SK-N-SH (cell line): ENCODE measurements around the gene SLC10A6. TPM values are rescaled to one million over a fixed set of nuclear protein-coding genes. Genes with fewer than 3 reads are reported as not detected.
"Not testable (repeated sequence)": the region's sequence is repeated elsewhere in the genome, so short reads cannot be mapped to it uniquely, and the experiment has no call there.

Experiments
- CTCF ChIA-PET: fragments of 300-600, 350-600 bp; formaldehyde crosslinking; extraction: SDS; loops from one replicate; lab custom pipeline; 2021; lab: Yijun Ruan, JAX
- POLR2A ChIA-PET: fragments of 350-600 bp; sonication (Branson Sonifier 250); formaldehyde crosslinking; extraction: SDS; loops from one replicate; lab custom pipeline; 2020; ENCODE audit warnings: antibody characterized with exemption, inconsistent platforms; lab: Yijun Ruan, JAX
- DNase-seq: peaks from one replicate; pipeline ENCODE4 v3.0.0; 2012
- H2AFZ ChIP-seq: fragments of 200-600 bp; sonication (generic); 2 replicates; pipeline ENCODE4 v1.8.1; 2016; ENCODE audit warnings: antibody characterized with exemption, mild to moderate bottlenecking, low read depth
- H3F3A ChIP-seq: fragments of 200-600 bp; sonication (generic); replicated peaks from 2 replicates; pipeline ENCODE3; 2016; ENCODE audit warnings: antibody characterized with exemption, mild to moderate bottlenecking; ENCODE audit not compliant: insufficient read depth
- H3K27ac ChIP-seq, 2 experiments: fragments of 200-500 bp in 1 of 2; fragments of 200-600 bp in 1 of 2; sonication (Bioruptor generic) in 1 of 2; sonication (generic), shearing (Covaris generic) in 1 of 2; 2 replicates each; pipeline versions ENCODE4 v1.5.1 to v1.6.1; 2014 to 2016; ENCODE audit warnings: low read depth in 2 of 2, inconsistent platforms in 1 of 2, low read length in 1 of 2, mild to moderate bottlenecking in 1 of 2, mixed read lengths in 1 of 2
- H3K27me3 ChIP-seq: fragments of 200-600 bp; sonication (generic), shearing (Covaris generic); 2 replicates; pipeline ENCODE4 v1.6.1; 2016; ENCODE audit warnings: mixed run types; ENCODE audit not compliant: insufficient read depth
- H3K36me3 ChIP-seq, 2 experiments: fragments of 200-500 bp in 1 of 2; fragments of 200-600 bp in 1 of 2; sonication (Bioruptor generic) in 1 of 2; sonication (generic) in 1 of 2; replicated peaks in 1 of 2; 2 replicates each; pipeline versions ENCODE3 to v1.5.1; 2014 to 2016; ENCODE audit warnings: low read length in 1 of 2, mild to moderate bottlenecking in 1 of 2; ENCODE audit not compliant: insufficient read depth in 2 of 2, control insufficient read depth in 1 of 2
- H3K4me1 ChIP-seq, 2 experiments: fragments of 200-500 bp in 1 of 2; fragments of 200-600 bp in 1 of 2; sonication (Bioruptor generic) in 1 of 2; sonication (generic), shearing (Covaris generic) in 1 of 2; 2 replicates each; pipeline versions ENCODE4 v1.5.1 to v1.6.1; 2014 to 2016; ENCODE audit warnings: low read depth in 1 of 2, low read length in 1 of 2, mixed run types in 1 of 2; ENCODE audit not compliant: insufficient read depth in 2 of 2, control insufficient read depth in 1 of 2
- H3K4me2 ChIP-seq: fragments of 200-600 bp; sonication (generic), shearing (Covaris generic); 2 replicates; pipeline ENCODE4 v1.6.1; 2017; ENCODE audit warnings: mixed run types
- H3K4me3 ChIP-seq, 2 experiments: fragments of 200-500 bp in 1 of 2; fragments of 200-600 bp in 1 of 2; sonication (Bioruptor generic) in 1 of 2; sonication (generic), shearing (Covaris generic) in 1 of 2; 2 replicates each; pipeline versions ENCODE4 v1.5.1 to v1.8.1; 2014 to 2016; ENCODE audit warnings: low read depth in 2 of 2, inconsistent platforms in 1 of 2, low read length in 1 of 2, mild to moderate bottlenecking in 1 of 2, mixed read lengths in 1 of 2, moderate library complexity in 1 of 2
- H3K79me2 ChIP-seq: fragments of 200-600 bp; sonication (generic); 2 replicates; pipeline ENCODE4 v1.8.1; 2017; ENCODE audit warnings: mild to moderate bottlenecking; ENCODE audit not compliant: insufficient read depth
- H3K9ac ChIP-seq: fragments of 200-600 bp; sonication (generic); 2 replicates; pipeline ENCODE4 v1.6.1; 2017; ENCODE audit warnings: mixed run types
- H3K9me2 ChIP-seq: fragments of 200-600 bp; sonication (generic); 2 replicates; pipeline ENCODE4 v1.6.1; 2017; ENCODE audit warnings: mixed run types
- H3K9me3 ChIP-seq: fragments of 200-600 bp; sonication (generic); 2 replicates; pipeline ENCODE4 v1.6.1; 2017; ENCODE audit warnings: mixed run types, mild to moderate bottlenecking, moderate library complexity
- H4K20me1 ChIP-seq: fragments of 200-600 bp; sonication (generic); 2 replicates; pipeline ENCODE4 v1.6.1; 2017; ENCODE audit warnings: mild to moderate bottlenecking, mixed run types; ENCODE audit not compliant: insufficient read depth
- CHD2 ChIP-seq: fragments of 150-350 bp; IDR thresholded peaks from 2 replicates; pipeline ENCODE4 v1.6.1; 2018; ENCODE audit warnings: low read length; ENCODE audit not compliant: partially characterized antibody
- CTCF ChIP-seq: fragments of 200-600 bp; sonication (generic); IDR thresholded peaks from 2 replicates; pipeline ENCODE4 v1.6.1; 2017; ENCODE audit warnings: antibody characterized with exemption, mild to moderate bottlenecking, moderate library complexity
- FOXM1 ChIP-seq: IDR thresholded peaks from 2 replicates; pipeline ENCODE4 v1.4.0; 2012; ENCODE audit warnings: low read depth, mild to moderate bottlenecking
- IRF3 ChIP-seq: fragments of 150-350 bp; IDR thresholded peaks from 2 replicates; pipeline ENCODE4 v1.6.1; 2016; ENCODE audit warnings: mild to moderate bottlenecking, low read depth, low read length
- MEF2A ChIP-seq: IDR thresholded peaks from 2 replicates; pipeline ENCODE4 v1.4.0; 2012; ENCODE audit warnings: low read depth, borderline replicate concordance
- PBX3 ChIP-seq: IDR thresholded peaks from 2 replicates; pipeline ENCODE4; 2012
- RAD21 ChIP-seq: IDR thresholded peaks from 2 replicates; pipeline ENCODE4 v1.6.1; 2012; ENCODE audit warnings: mild to moderate bottlenecking, low read length
- RFX5 ChIP-seq: IDR thresholded peaks from 2 replicates; pipeline ENCODE4 v1.6.1; 2012; ENCODE audit warnings: mild to moderate bottlenecking, improper control_type of control experiment, low read length
- TAF1 ChIP-seq: IDR thresholded peaks from 2 replicates; pipeline ENCODE4 v1.6.1; 2012; ENCODE audit warnings: low read depth, mild to moderate bottlenecking, low read length, moderate library complexity, borderline replicate concordance
- TCF12 ChIP-seq: IDR thresholded peaks from 2 replicates; pipeline ENCODE4 v1.4.0; 2012
- USF2 ChIP-seq: fragments of 150-350 bp; IDR thresholded peaks from 2 replicates; pipeline ENCODE4 v1.6.1; 2017; ENCODE audit warnings: antibody characterized with exemption, low read length, low read depth, borderline replicate concordance
- YY1 ChIP-seq: IDR thresholded peaks from 2 replicates; pipeline ENCODE4 v1.4.0; 2012; ENCODE audit warnings: low read depth, mild to moderate bottlenecking
- WGBS: methylation state at CpG from one replicate; pipeline ENCODE4 v1.1.6; 2017; ENCODE audit warnings: low lambda C conversion rate; 5-methylcytosine and 5-hydroxymethylcytosine counted together
- polyA plus RNA-seq, 3 experiments: library from polyadenylated mRNA; depleted of rRNA; stranded (reverse); fragments of >200 nt; gene quantifications; 2 replicates each; pipeline ENCODE4 v1.2.3, GENCODE V29; 2012
- TF ChIP-seq, protein P1 (sequence below): IDR thresholded peaks from 2 replicates; pipeline ENCODE4 v1.6.1; 2012; ENCODE audit warnings: mild to moderate bottlenecking, low read depth, low read length, moderate library complexity

The SLC10A6 gene
- polyA plus RNA-seq, 1 of the 3 experiments (the other 2 are of a cell fraction): not detected

DNA sequence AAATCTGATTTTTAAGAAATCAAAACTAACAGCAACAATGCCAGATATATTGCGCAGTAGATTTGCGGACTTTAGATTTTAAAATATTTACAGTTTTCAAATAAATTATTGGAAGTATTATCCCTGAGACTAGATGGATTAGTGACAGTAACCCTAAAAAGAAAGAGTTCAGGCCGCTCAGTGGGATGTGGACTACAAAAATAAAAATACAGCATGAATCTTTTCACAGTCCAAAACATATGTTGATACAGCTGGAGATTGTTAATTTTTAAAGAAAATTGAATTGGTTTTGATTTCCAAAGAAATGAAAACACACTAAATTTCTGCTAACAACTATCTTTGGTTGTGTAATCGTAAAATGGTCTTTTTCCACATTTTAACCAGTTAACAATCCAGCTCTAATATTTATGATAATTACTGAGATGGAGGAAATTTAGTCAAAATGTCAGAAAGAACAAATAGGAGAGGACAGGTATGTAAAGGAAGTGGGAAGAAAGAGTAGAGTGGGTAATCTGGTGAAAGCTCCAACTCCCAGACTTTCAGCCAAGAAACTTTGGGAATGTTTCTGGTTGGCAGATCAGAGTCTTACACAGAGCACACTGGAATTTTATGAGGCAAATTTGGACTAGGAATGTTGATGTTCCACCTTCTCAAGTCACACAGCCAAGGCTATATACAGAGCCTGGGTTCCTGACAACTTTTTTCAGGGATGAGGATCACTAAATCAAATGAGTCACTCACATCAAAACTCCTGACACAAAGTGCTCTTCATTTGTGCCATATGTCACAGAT lies 27.9 kb upstream of the SLC10A6 start (continued):
- no peak for TF ChIP-seq FOXM1
- no peak for TF ChIP-seq IRF3
- TF ChIP-seq MEF2A: no peak
- no peak for TF ChIP-seq YY1

DNA sequence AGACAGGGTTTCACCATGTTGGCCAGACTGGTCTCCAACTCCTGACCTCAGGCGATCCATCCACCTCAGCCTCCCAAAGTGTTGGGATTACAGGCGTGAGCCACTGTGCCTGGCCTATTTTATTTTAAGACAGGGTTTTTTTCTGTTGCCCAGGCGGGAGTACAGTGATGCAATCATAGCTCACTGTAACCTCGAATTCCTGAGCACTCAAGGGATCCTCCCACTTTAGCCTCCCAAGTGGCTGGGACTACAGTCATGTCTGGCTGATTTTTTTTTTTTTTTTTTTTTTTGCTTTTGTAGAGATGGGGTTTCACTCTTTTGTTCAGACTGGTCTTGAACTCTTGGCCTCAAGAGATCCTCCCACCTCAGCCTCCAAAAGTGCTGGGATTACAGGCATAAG lies 26.3 kb upstream of the SLC10A6 start:
- H3K36me3 ChIP-seq, H3K4me2 ChIP-seq, H3K27me3 ChIP-seq, H3K4me1 ChIP-seq, POLR2A ChIA-PET, H3K27ac ChIP-seq, H3K9me2 ChIP-seq, H3K79me2 ChIP-seq, H4K20me1 ChIP-seq, DNase-seq, H3F3A ChIP-seq, H2AFZ ChIP-seq, H3K9ac ChIP-seq, H3K4me3 ChIP-seq: not testable (repeated sequence)
- WGBS: 73% methylated on average over 4 of the region's 4 CpGs
- CTCF ChIA-PET: interaction anchor here (0.8 to 1.4 kb wide), 2 partner anchors 377 to 978 kb away, joined by 3 read pairs; no protein-coding TSS in a partner anchor
- peaks cover 11% of the 10 kb centered on the region for H3K9me3 ChIP-seq

DNA sequence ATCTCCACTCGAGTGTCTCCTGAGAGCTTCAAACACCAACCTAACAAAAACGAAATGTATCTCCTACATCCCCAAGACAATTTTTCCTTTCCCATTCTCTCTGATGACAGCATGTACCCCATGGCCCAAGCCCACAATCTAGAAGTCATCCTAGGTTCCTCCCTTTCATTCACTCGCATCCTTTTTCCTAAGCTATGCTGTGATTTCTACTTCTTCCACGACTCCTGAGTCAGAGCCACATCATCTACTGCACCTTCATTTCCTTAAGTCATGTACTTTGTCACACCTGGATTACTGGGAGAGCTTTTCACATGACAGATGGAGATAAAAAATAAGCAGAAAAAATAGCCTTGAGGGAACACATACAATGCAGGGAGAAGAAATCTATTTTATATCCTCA lies 23.0 kb upstream of the SLC10A6 start:
- WGBS: 55% methylated on average over 4 of the region's 4 CpGs

More for the DNA sequence above, 23.0 kb upstream of the SLC10A6 start:
- H3K79me2 ChIP-seq: no peaks in the 10 kb centered on the region
- no peaks in the 10 kb centered on the region for H3F3A ChIP-seq
- H3K9me3 ChIP-seq: peaks cover 2% of the 10 kb centered on the region; the same call in 1 of the 2 replicates
- ChIA-PET CTCF (interaction anchor here (1.8 kb wide), 1 partner anchor 373 kb away, joined by 5 read pairs; no protein-coding TSS in a partner anchor), POLR2A (no interaction called here)
- no peak overlapping the region for H3K4me3 ChIP-seq
- H3K27me3 ChIP-seq: no peaks in the 10 kb centered on the region
- no peak overlapping the region for H3K27ac ChIP-seq
- H2AFZ ChIP-seq: no peak overlapping the region
- no peak for DNase-seq
- TF ChIP-seq RAD21: no peak
- no peak for TF ChIP-seq USF2
- TF ChIP-seq RFX5: no peak
- TF ChIP-seq TCF12: no peak
- TF ChIP-seq, protein P1, sequence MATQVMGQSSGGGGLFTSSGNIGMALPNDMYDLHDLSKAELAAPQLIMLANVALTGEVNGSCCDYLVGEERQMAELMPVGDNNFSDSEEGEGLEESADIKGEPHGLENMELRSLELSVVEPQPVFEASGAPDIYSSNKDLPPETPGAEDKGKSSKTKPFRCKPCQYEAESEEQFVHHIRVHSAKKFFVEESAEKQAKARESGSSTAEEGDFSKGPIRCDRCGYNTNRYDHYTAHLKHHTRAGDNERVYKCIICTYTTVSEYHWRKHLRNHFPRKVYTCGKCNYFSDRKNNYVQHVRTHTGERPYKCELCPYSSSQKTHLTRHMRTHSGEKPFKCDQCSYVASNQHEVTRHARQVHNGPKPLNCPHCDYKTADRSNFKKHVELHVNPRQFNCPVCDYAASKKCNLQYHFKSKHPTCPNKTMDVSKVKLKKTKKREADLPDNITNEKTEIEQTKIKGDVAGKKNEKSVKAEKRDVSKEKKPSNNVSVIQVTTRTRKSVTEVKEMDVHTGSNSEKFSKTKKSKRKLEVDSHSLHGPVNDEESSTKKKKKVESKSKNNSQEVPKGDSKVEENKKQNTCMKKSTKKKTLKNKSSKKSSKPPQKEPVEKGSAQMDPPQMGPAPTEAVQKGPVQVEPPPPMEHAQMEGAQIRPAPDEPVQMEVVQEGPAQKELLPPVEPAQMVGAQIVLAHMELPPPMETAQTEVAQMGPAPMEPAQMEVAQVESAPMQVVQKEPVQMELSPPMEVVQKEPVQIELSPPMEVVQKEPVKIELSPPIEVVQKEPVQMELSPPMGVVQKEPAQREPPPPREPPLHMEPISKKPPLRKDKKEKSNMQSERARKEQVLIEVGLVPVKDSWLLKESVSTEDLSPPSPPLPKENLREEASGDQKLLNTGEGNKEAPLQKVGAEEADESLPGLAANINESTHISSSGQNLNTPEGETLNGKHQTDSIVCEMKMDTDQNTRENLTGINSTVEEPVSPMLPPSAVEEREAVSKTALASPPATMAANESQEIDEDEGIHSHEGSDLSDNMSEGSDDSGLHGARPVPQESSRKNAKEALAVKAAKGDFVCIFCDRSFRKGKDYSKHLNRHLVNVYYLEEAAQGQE: no peak
- TF ChIP-seq CTCF: no peak
- no peak for TF ChIP-seq TAF1
- no peak for TF ChIP-seq CHD2
- TF ChIP-seq PBX3: no peak
- H3K36me3 ChIP-seq: no peaks in the 10 kb centered on the region
- no peak overlapping the region for H3K9ac ChIP-seq
- H3K4me1 ChIP-seq: no peaks in the 10 kb centered on the region
- no peaks in the 10 kb centered on the region for H4K20me1 ChIP-seq
- no peak overlapping the region for H3K4me2 ChIP-seq
- H3K9me2 ChIP-seq: no peaks in the 10 kb centered on the region
